Measurements from ENCODE around the gene LHFPL6.

The LHFPL6 gene

GRCh38 chr13:39588384-39588783 lies 14.6 kb downstream of the LHFPL6 start:
- DNase-seq, result no peak

GRCh38 chr13:39587939-39588338 lies 15.1 kb downstream of the LHFPL6 start:
- no peak for DNase-seq

GRCh38 chr13:39586958-39587605 lies 15.9 kb downstream of the LHFPL6 start:
- no peak for DNase-seq

GRCh38 chr13:39586151-39586550 lies 16.8 kb downstream of the LHFPL6 start:
- DNase-seq, result no peak

GRCh38 chr13:39585219-39585618 lies 17.8 kb downstream of the LHFPL6 start:
- DNase-seq, result no peak

GRCh38 chr13:39580881-39581575 lies 22.0 kb downstream of the LHFPL6 start:
- no peak for DNase-seq

- no peak for DNase-seq
Observed at GRCh38 chr13:39578821-39579291, 24.1 kb downstream of the LHFPL6 start.

GRCh38 chr13:39577838-39578491 lies 25.0 kb downstream of the LHFPL6 start:
- DNase-seq, result no peak

GRCh38 chr13:39577203-39577602 lies 25.8 kb downstream of the LHFPL6 start:
- no peak for DNase-seq

- DNase-seq, result no peak
Observed at GRCh38 chr13:39575641-39576238, 27.3 kb downstream of the LHFPL6 start.

GRCh38 chr13:39571502-39572092 lies 31.4 kb downstream of the LHFPL6 start:
- DNase-seq, result no peak

GRCh38 chr13:39567569-39567968 lies 35.4 kb downstream of the LHFPL6 start:
- DNase-seq, result no peak

GRCh38 chr13:39566216-39566869 lies 36.6 kb downstream of the LHFPL6 start:
- DNase-seq, result no peak

GRCh38 chr13:39565036-39565949 lies 37.7 kb downstream of the LHFPL6 start:
- no peak for DNase-seq

GRCh38 chr13:39563470-39563735 lies 39.6 kb downstream of the LHFPL6 start:
- DNase-seq, result no peak

GRCh38 chr13:39561971-39562370 lies 41.0 kb downstream of the LHFPL6 start:
- no peak for DNase-seq

GRCh38 chr13:39559847-39560246 lies 43.1 kb downstream of the LHFPL6 start:
- DNase-seq, result no peak

GRCh38 chr13:39557285-39557955 lies 45.6 kb downstream of the LHFPL6 start:
- DNase-seq, result no peak

- no peak for DNase-seq
Observed at GRCh38 chr13:39556866-39557265, 46.1 kb downstream of the LHFPL6 start.

- no peak for DNase-seq
Observed at GRCh38 chr13:39554371-39554770, 48.6 kb downstream of the LHFPL6 start.

- no peak for DNase-seq
Observed at GRCh38 chr13:39552246-39552645, 50.7 kb downstream of the LHFPL6 start.

All from bone marrow (tissue), 2 donors.